Measurements from ENCODE around the gene IP6K2.
"Not testable (repeated sequence)": the region's sequence is repeated elsewhere in the genome, so short reads cannot be mapped to it uniquely, and the experiment has no call there.

IP6K2 gene

DNA sequence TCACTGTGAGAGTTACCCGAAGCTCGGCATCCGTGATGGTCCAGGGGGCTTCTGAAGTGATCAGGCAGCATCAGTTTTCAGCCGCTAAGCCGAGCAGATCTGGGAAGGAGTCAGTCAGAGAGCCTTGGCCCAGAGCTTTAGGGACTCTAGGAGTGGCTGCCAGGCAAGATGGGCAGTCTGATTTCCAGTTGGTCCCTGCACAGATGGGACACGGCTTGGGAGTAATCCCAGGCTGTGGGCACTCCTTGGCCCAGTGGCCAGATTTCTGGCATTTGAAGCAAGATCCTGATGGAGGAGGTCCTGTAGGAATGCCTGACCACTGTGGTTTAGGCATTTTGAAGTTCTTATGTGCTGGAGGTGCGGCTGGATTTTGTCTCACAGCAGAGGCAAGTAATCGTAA, 10.5 kb upstream of the IP6K2 start:
- Histone ChIP-seq H3K4me2 (ENCODE audit: low read length) (no peak overlapping the region), H3K9me3 (ENCODE audit: low read length) (no peaks in the 10 kb centered on the region; the same call in 1 of the 2 replicates), H3F3A (ENCODE audit: insufficient read depth, low read length) (no peaks in the 10 kb centered on the region), H3K9me2 (ENCODE audit: low read depth, low read length) (no peaks in the 10 kb centered on the region), H3K4me1 (ENCODE audit: insufficient read depth, low read length, severe bottlenecking) (no peaks in the 10 kb centered on the region), H2AFZ (ENCODE audit: low read length) (no peak overlapping the region), H3K36me3 (ENCODE audit: insufficient read depth, low read length) (no peaks in the 10 kb centered on the region; the same call in 1 of the 2 replicates), H3K9ac (ENCODE audit: low read length) (no peak overlapping the region), H3K4me3 (ENCODE audit: low read depth, low read length, poor library complexity, severe bottlenecking) (no peak overlapping the region), H3K27me3 (ENCODE audit: insufficient read depth, low read length) (peaks cover 3% of the 10 kb centered on the region; the same call in 1 of the 2 replicates), H4K20me1 (ENCODE audit: insufficient read depth, low read length) (no peaks in the 10 kb centered on the region), H3K79me2 (ENCODE audit: insufficient read depth, low read length) (no peaks in the 10 kb centered on the region), H3K27ac (ENCODE audit: low read depth, low read length, poor library complexity, severe bottlenecking) (no peak overlapping the region)
- TF ChIP-seq, protein P1, sequence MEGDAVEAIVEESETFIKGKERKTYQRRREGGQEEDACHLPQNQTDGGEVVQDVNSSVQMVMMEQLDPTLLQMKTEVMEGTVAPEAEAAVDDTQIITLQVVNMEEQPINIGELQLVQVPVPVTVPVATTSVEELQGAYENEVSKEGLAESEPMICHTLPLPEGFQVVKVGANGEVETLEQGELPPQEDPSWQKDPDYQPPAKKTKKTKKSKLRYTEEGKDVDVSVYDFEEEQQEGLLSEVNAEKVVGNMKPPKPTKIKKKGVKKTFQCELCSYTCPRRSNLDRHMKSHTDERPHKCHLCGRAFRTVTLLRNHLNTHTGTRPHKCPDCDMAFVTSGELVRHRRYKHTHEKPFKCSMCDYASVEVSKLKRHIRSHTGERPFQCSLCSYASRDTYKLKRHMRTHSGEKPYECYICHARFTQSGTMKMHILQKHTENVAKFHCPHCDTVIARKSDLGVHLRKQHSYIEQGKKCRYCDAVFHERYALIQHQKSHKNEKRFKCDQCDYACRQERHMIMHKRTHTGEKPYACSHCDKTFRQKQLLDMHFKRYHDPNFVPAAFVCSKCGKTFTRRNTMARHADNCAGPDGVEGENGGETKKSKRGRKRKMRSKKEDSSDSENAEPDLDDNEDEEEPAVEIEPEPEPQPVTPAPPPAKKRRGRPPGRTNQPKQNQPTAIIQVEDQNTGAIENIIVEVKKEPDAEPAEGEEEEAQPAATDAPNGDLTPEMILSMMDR (IDR thresholded peaks at IDR 0.05; ENCODE audit: low read length) = no peak
- TF ChIP-seq EZH2 (IDR thresholded peaks at IDR 0.05; ENCODE audit: borderline replicate concordance, low read length) = no peak

DNA sequence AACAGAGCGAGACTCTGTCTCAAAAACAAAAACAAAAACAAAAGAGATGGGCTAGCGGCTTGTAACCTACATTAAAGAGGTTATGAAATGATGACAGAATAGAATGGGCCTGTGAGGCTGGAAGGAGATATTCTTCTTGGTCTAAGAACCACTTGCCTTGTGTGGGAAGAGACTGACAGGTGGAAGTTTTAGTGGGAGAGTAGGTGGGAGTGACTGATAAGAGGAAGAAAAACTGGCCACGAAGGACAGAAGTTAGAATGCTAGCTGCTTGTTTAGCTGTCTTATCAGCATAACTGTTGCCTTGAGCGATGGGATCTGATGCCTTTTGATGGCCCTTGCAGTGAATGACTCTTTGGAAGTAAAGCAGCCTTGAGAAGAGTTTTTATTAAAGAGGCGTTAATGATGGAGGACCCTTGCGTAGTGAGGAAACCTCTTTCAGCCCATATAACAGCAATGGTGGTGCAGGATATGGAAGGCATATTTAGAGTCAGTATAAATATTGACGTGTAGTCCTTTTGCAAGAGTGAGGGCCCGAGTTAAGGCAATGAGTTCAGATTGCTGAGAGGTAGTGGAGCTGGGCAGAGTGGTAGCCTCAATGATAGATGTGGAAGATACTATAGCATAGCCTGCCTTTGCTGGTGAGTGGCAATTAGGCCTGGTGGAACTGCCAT, 8.3 kb upstream of the IP6K2 start:
- H3F3A ChIP-seq (ENCODE audit: insufficient read depth, low read length); H3K9me2 ChIP-seq (ENCODE audit: low read depth, low read length); H3K79me2 ChIP-seq (ENCODE audit: insufficient read depth, low read length); H3K4me3 ChIP-seq (ENCODE audit: low read depth, low read length, poor library complexity, severe bottlenecking); H2AFZ ChIP-seq (ENCODE audit: low read length); H3K27me3 ChIP-seq (ENCODE audit: insufficient read depth, low read length); H3K36me3 ChIP-seq (ENCODE audit: insufficient read depth, low read length); H3K4me2 ChIP-seq (ENCODE audit: low read length); H3K9me3 ChIP-seq (ENCODE audit: low read length); H4K20me1 ChIP-seq (ENCODE audit: insufficient read depth, low read length); H3K4me1 ChIP-seq (ENCODE audit: insufficient read depth, low read length, severe bottlenecking); H3K27ac ChIP-seq (ENCODE audit: low read depth, low read length, poor library complexity, severe bottlenecking); H3K9ac ChIP-seq (ENCODE audit: low read length): not testable (repeated sequence)

DNA sequence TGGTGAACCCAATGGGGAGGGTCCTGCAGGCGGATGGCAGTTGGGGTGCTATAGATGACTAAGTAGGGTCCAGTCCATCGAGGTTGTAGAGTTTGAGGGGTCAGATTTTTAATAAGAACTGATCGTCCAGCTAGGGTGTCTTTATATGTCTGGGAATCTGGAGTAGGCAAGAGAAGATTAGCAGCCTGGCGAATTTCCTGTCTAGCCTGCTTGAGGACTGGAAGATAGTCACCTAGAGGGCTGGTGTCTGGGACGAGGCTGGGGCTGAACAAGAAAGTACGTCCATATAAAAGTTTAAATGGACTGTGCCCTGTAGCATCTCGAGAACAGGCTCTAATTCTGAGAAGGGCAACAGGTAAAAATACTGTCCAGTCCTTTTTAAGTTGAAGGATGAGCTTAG, 6.7 kb upstream of the IP6K2 start:
- Histone ChIP-seq H3K9me2 (ENCODE audit: low read depth, low read length) (no peaks in the 10 kb centered on the region), H3K36me3 (ENCODE audit: insufficient read depth, low read length) (no peaks in the 10 kb centered on the region; the same call in 1 of the 2 replicates), H2AFZ (ENCODE audit: low read length) (no peak overlapping the region), H4K20me1 (ENCODE audit: insufficient read depth, low read length) (no peaks in the 10 kb centered on the region), H3K4me1 (ENCODE audit: insufficient read depth, low read length, severe bottlenecking) (peaks cover 3% of the 10 kb centered on the region), H3K9me3 (ENCODE audit: low read length) (no peaks in the 10 kb centered on the region; the same call in 1 of the 2 replicates), H3F3A (ENCODE audit: insufficient read depth, low read length) (no peaks in the 10 kb centered on the region), H3K9ac (ENCODE audit: low read length) (no peak overlapping the region), H3K4me2 (ENCODE audit: low read length) (no peak overlapping the region), H3K4me3 (ENCODE audit: low read depth, low read length, poor library complexity, severe bottlenecking) (no peak overlapping the region), H3K27me3 (ENCODE audit: insufficient read depth, low read length) (peaks cover 3% of the 10 kb centered on the region; the same call in 1 of the 2 replicates), H3K79me2 (ENCODE audit: insufficient read depth, low read length) (no peaks in the 10 kb centered on the region), H3K27ac (ENCODE audit: low read depth, low read length, poor library complexity, severe bottlenecking) (no peak overlapping the region)
- TF ChIP-seq, protein P1 (IDR thresholded peaks at IDR 0.05; ENCODE audit: low read length) = no peak
- TF ChIP-seq EZH2 (IDR thresholded peaks at IDR 0.05; ENCODE audit: borderline replicate concordance, low read length) = no peak

DNA sequence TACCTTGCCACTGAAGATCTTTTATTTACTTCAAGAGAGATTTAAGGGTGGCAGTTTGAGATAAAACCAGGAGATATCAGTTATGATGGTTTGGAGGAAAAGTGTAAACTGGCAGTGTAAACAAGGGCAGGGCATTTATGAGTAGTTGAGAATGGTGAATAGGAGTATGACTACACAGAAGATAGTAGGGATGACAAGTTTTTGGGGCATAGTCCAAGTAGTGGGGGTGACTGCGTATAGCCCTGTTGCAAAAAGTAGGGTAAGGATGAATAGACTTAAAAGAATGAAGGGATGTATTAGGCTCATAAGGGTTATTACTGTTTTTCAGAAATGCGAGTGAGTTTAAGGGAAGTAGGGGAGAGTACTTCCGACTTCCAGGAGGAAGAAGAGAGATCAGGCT, 6.3 kb upstream of the IP6K2 start:
- H4K20me1 ChIP-seq (ENCODE audit: insufficient read depth, low read length); H3K27ac ChIP-seq (ENCODE audit: low read depth, low read length, poor library complexity, severe bottlenecking); H3K79me2 ChIP-seq (ENCODE audit: insufficient read depth, low read length); H3K9ac ChIP-seq (ENCODE audit: low read length); H3K4me3 ChIP-seq (ENCODE audit: low read depth, low read length, poor library complexity, severe bottlenecking); H3K9me3 ChIP-seq (ENCODE audit: low read length); H3K4me1 ChIP-seq (ENCODE audit: insufficient read depth, low read length, severe bottlenecking); H3F3A ChIP-seq (ENCODE audit: insufficient read depth, low read length); H3K27me3 ChIP-seq (ENCODE audit: insufficient read depth, low read length); H3K4me2 ChIP-seq (ENCODE audit: low read length); H3K36me3 ChIP-seq (ENCODE audit: insufficient read depth, low read length); H2AFZ ChIP-seq (ENCODE audit: low read length); H3K9me2 ChIP-seq (ENCODE audit: low read depth, low read length): not testable (repeated sequence)
